CD4-positive, CD25-positive, alpha-beta regulatory T cell (primary cell): ENCODE measurements around the gene ADGRV1. TPM values are rescaled to one million over a fixed set of nuclear protein-coding genes. Genes with fewer than 3 reads are reported as not detected.
"Not testable (repeated sequence)": the region's sequence is repeated elsewhere in the genome, so short reads cannot be mapped to it uniquely, and the experiment has no call there.

Experiments
- ATAC-seq, 2 donors: fragments of 150-1000 bp; cut with Tn5 transposase; one replicate each; pipeline ENCODE4 v1.10.0; 2021; ENCODE audit warnings: low read depth in 2 of 2, moderate number of reproducible peaks in 2 of 2, moderate library complexity in 1 of 2
- DNase-seq, 3 donors: peaks; one replicate each; pipeline versions ENCODE4 v3.0.0 to v3.0.0-alpha.2; 2012 to 2022; ENCODE audit warnings: mixed read lengths in 1 of 3
- H3K27ac ChIP-seq: one replicate; pipeline ENCODE4 v1.7.0; 2013; ENCODE audit warnings: mild to moderate bottlenecking, low read length; ENCODE audit not compliant: insufficient read depth, poor library complexity, severe bottlenecking
- H3K27me3 ChIP-seq: one replicate; pipeline ENCODE4 v1.7.0; 2013; ENCODE audit warnings: low read length; ENCODE audit not compliant: control insufficient read depth, insufficient read depth
- H3K36me3 ChIP-seq: one replicate; pipeline ENCODE4 v1.7.0; 2013; ENCODE audit warnings: mild to moderate bottlenecking, low read length, moderate library complexity; ENCODE audit not compliant: control insufficient read depth, insufficient read depth
- H3K4me1 ChIP-seq: 2 replicates; pipeline ENCODE4 v1.7.0; 2013; ENCODE audit warnings: mild to moderate bottlenecking, low read length; ENCODE audit not compliant: insufficient read depth, control insufficient read depth, poor library complexity, severe bottlenecking
- H3K4me3 ChIP-seq: one replicate; pipeline ENCODE4 v1.7.0; 2013; ENCODE audit warnings: low read depth, mild to moderate bottlenecking, low read length, moderate library complexity
- H3K9me3 ChIP-seq, 2 experiments: 1 replicate in 1 of 2; 2 replicates in 1 of 2; pipeline ENCODE4 v1.7.0; 2013; ENCODE audit warnings: low read length in 2 of 2, mild to moderate bottlenecking in 1 of 2, moderate library complexity in 1 of 2; ENCODE audit not compliant: control insufficient read depth in 2 of 2
- H3K27ac Mint-ChIP-seq, 3 donors: one replicate each; pipeline ENCODE4 v1.8.0; 2020 to 2022; ENCODE audit warnings: mild to moderate bottlenecking in 3 of 3, mixed read lengths in 3 of 3, moderate library complexity in 2 of 3
- H3K27me3 Mint-ChIP-seq: one replicate; pipeline ENCODE4 v1.8.0; 2022; ENCODE audit warnings: mild to moderate bottlenecking, mixed read lengths
- H3K36me3 Mint-ChIP-seq: one replicate; pipeline ENCODE4 v1.8.0; 2020; ENCODE audit warnings: mixed read lengths
- H3K4me1 Mint-ChIP-seq, 4 donors: one replicate each; pipeline ENCODE4 v1.8.0; 2020 to 2022; ENCODE audit warnings: mixed read lengths in 4 of 4, mild to moderate bottlenecking in 1 of 4
- H3K4me3 Mint-ChIP-seq, 4 donors: one replicate each; pipeline ENCODE4 v1.8.0; 2020 to 2022; ENCODE audit warnings: mild to moderate bottlenecking in 4 of 4, mixed read lengths in 4 of 4, moderate library complexity in 3 of 4
- H3K9me3 Mint-ChIP-seq, 7 donors: one replicate each; pipeline ENCODE4 v1.8.0; 2020 to 2022; ENCODE audit warnings: mixed read lengths in 7 of 7, mild to moderate bottlenecking in 3 of 7, moderate library complexity in 2 of 7
- polyA plus RNA-seq, 4 donors: library from polyadenylated mRNA; unstranded; fragments of 300-500 nt; fragmentation: Illumina TruSeq; gene quantifications; one replicate each; pipeline ENCODE4 v1.2.3, GENCODE V29; 2021
- total RNA-seq: library from RNA; stranded (reverse); gene quantifications from one replicate; pipeline ENCODE4 v1.2.3, GENCODE V29; 2022

Gene ADGRV1
- total and polyA plus RNA-seq, 5 donors from 2014 or later = 0.42 to 0.52 TPM; not detected in 3

DNA sequence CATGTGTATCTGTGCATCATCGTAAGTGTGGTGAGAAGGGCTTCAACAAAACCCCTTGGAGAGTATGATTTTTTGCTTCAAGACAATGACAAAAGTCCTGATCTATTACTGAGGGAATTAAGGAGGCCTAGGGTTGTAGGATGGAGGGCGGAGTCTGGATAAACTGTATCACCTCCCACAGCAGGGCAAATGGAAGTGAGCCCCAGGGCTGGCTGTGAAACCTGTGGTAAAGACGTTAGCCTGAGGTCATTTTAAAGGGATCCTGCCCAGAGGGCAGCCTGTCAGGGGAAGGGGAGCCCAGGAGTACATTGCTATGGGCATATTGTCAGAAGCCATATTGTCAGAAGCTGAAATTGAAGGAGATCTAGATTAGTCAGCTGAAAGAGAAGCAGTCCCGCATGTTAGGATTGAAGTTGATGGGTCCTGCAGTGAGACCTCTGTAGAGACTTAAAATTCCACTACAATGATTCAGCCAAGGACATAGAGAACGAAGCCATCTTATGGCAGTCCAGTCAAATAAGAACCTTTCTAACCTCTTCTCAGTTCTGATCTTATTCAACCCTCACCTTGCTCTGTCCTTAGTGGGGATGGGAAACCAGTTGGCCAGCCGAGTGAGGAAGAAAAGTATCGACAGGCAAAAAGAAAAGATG is 26.9 kb downstream of the ADGRV1 start:
- no peaks in the 10 kb centered on the region for H3K27me3 Mint-ChIP-seq

DNA sequence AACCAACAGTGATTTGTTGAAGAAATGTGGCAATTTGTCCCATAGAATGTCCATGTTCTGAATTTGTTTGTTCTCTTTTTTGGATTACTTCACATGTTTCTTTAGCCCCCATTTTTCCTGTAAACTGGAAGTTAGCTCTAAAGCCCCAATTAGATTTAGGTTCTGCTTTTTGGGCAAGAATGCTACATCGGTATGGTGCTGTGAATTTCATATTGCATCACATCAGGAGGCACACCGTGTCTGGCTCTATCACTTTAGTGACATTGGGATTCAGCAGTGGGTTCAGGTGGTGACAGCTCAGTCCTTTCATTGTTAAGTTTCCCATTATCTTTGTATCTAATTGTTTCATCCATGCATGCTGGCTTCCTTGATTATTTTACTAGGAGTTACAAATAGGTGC is 27.9 kb downstream of the ADGRV1 start:
- no peak overlapping the region for H3K4me3 Mint-ChIP-seq
- H3K4me3 ChIP-seq = no peak overlapping the region
- peaks cover 3% of the 10 kb centered on the region for H3K27me3 ChIP-seq
- peaks cover 0 to 3% (median 0%) of the 10 kb centered on the region in 7 donors for H3K9me3 Mint-ChIP-seq
- H3K27me3 Mint-ChIP-seq = no peaks in the 10 kb centered on the region
- no peaks in the 10 kb centered on the region for H3K4me1 Mint-ChIP-seq
- no peak for ATAC-seq
- no peak for DNase-seq
- H3K9me3 ChIP-seq = no peaks in the 10 kb centered on the region
- no peak overlapping the region for H3K27ac Mint-ChIP-seq
- H3K4me1 ChIP-seq = no peaks in the 10 kb centered on the region
- H3K36me3 ChIP-seq = no peaks in the 10 kb centered on the region
- H3K27ac ChIP-seq = no peak overlapping the region
- H3K36me3 Mint-ChIP-seq = no peaks in the 10 kb centered on the region

More for the DNA sequence above, 26.9 kb downstream of the ADGRV1 start:
- Mint-ChIP-seq H3K27ac (no peak overlapping the region), H3K36me3 (no peaks in the 10 kb centered on the region), H3K4me3 (no peak overlapping the region), H3K9me3 (peaks cover 0 to 5% (median 0%) of the 10 kb centered on the region in 7 donors), H3K4me1 (no peaks in the 10 kb centered on the region)
- H3K9me3 ChIP-seq = no peaks in the 10 kb centered on the region
- DNase-seq = no peak
- H3K27me3 ChIP-seq = peaks cover 3% of the 10 kb centered on the region
- H3K36me3 ChIP-seq = no peaks in the 10 kb centered on the region
- H3K4me3 ChIP-seq = no peak overlapping the region
- no peaks in the 10 kb centered on the region for H3K4me1 ChIP-seq
- H3K27ac ChIP-seq = no peak overlapping the region
- no peak for ATAC-seq

DNA sequence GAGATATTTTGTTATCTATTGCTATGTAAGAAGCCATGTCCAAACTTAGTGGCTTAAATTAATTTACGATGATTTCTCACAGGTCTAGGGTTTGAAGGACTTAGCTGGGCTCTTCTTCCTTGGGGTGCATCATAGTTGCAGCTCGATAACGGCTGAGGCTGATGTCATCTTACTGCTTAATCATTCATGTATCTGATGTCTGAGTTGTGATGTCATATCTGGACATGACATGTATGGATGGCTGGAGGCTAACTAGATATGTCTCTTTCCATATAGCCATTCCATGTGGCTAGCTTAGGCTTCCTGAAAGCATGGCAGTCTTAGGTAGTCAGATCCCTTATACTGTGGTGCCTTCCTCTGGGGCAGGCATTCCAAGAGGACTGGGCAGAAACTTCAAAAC is 31.6 kb downstream of the ADGRV1 start:
- ATAC-seq (no peak), DNase-seq (no peak)
- Histone ChIP-seq H3K27ac (no peak overlapping the region), H3K27me3 (peaks cover 3% of the 10 kb centered on the region), H3K4me3 (no peak overlapping the region), H3K9me3 (no peaks in the 10 kb centered on the region), H3K36me3 (no peaks in the 10 kb centered on the region), H3K4me1 (no peaks in the 10 kb centered on the region)
- Mint-ChIP-seq H3K27ac (no peak overlapping the region), H3K9me3 (peaks cover 0 to 6% (median 3%) of the 10 kb centered on the region in 7 donors), H3K27me3 (no peaks in the 10 kb centered on the region), H3K36me3 (no peaks in the 10 kb centered on the region), H3K4me3 (no peak overlapping the region), H3K4me1 (no peaks in the 10 kb centered on the region)

DNA sequence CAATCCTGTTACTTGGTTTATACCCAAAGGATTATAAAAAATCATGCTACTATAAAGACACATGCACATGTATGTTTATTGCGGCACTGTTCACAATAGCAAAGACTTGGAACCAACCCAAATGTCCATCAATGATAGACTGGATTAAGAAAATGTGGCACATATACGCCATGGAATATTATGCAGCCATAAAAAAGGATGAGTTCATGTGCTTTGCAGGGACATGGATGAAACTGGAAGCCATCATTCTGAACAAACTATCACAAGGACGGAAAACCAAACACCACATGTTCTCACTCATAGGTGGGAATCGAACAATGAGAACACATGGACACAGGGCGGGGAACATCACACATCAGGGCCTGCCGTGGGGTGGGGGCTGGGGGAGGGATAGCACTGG is 34.5 kb downstream of the ADGRV1 start:
- H3K4me3 Mint-ChIP-seq, H3K27ac Mint-ChIP-seq, H3K4me1 ChIP-seq, H3K36me3 Mint-ChIP-seq, H3K4me1 Mint-ChIP-seq, H3K27ac ChIP-seq, H3K9me3 Mint-ChIP-seq, H3K36me3 ChIP-seq, H3K4me3 ChIP-seq, H3K27me3 ChIP-seq, H3K9me3 ChIP-seq, ATAC-seq, H3K27me3 Mint-ChIP-seq, DNase-seq: not testable (repeated sequence)

DNA sequence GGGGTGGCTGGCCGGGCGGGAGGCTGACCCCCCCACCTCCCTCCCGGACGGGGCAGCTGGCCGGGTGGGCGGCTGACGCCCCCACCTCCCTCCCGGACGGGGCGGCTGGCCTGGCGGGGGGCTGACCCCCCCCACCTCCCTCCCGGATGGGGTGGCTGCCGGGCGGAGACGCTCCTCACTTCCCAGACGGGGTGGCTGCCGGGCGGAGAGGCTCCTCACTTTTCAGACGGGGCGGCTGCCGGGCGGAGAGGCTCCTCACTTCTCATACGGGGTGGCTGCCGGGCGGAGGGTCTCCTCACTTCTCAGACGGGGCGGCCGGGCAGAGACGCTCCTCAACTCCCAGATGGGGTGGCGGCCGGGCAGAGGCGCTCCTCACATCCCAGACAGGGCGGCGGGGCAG is 37.2 kb downstream of the ADGRV1 start:
- not testable (repeated sequence) for DNase-seq, H3K36me3 ChIP-seq, H3K4me3 ChIP-seq, ATAC-seq, H3K4me3 Mint-ChIP-seq, H3K4me1 ChIP-seq, H3K27ac ChIP-seq, H3K27me3 Mint-ChIP-seq, H3K4me1 Mint-ChIP-seq, H3K27ac Mint-ChIP-seq, H3K9me3 Mint-ChIP-seq, H3K27me3 ChIP-seq, H3K9me3 ChIP-seq, H3K36me3 Mint-ChIP-seq

DNA sequence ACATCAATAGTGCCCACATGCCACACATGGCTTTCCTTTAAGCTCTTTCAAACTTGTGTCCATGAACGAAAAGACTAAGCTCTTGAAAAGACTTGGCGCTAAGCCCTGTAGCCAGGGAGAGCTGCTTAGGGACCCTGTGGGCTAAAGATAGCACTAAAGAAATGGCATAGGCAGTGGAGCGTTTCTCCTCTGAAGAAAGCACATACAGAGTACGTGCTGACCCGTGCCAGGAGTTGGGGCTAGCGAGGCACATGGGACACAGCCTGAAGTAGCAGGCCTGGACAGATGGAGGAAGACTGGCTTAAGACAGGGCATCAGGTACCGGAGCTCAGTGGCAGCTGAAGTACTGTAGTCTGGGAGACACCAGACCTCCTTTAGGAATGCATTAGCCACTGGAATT is 39.7 kb downstream of the ADGRV1 start:
- DNase-seq = no peak
- Histone ChIP-seq H3K36me3 (no peaks in the 10 kb centered on the region), H3K27me3 (no peaks in the 10 kb centered on the region), H3K4me3 (no peak overlapping the region), H3K4me1 (no peaks in the 10 kb centered on the region), H3K27ac (no peak overlapping the region), H3K9me3 (no peaks in the 10 kb centered on the region)
- Mint-ChIP-seq H3K27me3 (no peaks in the 10 kb centered on the region), H3K4me1 (no peaks in the 10 kb centered on the region), H3K4me3 (no peak overlapping the region), H3K9me3 (peaks cover 0 to 5% (median 0%) of the 10 kb centered on the region in 7 donors), H3K27ac (no peak overlapping the region), H3K36me3 (no peaks in the 10 kb centered on the region)
- ATAC-seq = no peak

DNA sequence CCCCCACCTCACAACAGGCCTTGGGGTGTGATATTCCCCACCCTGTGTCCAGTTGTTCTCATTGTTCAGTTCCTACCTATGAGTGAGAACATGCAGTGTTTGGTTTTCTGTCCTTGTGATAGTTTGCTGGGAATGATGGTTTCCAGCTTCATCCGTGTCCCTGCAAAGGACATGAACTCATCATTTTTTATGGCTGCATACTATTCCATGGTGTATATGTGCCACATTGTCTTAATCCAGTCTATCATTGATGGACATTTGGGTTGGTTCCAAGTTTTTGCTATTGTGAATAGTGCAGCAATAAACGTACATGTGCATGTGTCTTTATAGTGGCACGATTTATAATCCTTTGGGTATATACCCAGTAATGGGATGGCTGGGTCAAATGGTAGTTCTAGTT is 41.7 kb downstream of the ADGRV1 start:
- not testable (repeated sequence) for H3K36me3 Mint-ChIP-seq, H3K9me3 ChIP-seq, H3K36me3 ChIP-seq, H3K27me3 ChIP-seq, H3K4me3 Mint-ChIP-seq, H3K4me3 ChIP-seq, H3K27ac ChIP-seq, H3K27me3 Mint-ChIP-seq, H3K4me1 Mint-ChIP-seq, H3K27ac Mint-ChIP-seq, H3K9me3 Mint-ChIP-seq, ATAC-seq, H3K4me1 ChIP-seq, DNase-seq

DNA sequence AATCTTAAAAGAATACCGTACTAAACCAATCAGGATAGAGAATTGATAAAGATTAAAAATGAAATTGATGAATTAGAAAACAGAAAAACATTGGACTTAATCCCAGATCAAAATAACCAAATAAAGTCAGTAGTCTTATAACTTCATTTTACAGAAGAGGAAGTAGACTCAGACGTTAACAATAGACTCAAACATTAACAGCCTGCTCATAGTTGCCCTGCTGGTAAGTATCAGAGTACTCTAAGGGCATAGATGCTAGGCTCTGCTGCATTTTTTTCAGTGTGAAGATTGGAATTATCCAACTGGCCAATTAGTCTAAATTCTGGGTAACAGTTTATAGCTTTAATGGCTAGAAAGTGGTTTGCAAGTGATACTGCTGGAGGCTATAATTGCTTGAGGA is 42.9 kb downstream of the ADGRV1 start:
- Mint-ChIP-seq H3K4me1 (no peaks in the 10 kb centered on the region), H3K27ac (no peak overlapping the region), H3K9me3 (peaks cover 0 to 5% (median 0%) of the 10 kb centered on the region in 7 donors), H3K27me3 (no peaks in the 10 kb centered on the region), H3K36me3 (no peaks in the 10 kb centered on the region), H3K4me3 (no peak overlapping the region)
- H3K27me3 ChIP-seq = no peaks in the 10 kb centered on the region
- DNase-seq (no peak), ATAC-seq (no peak)
- no peaks in the 10 kb centered on the region for H3K9me3 ChIP-seq
- no peaks in the 10 kb centered on the region for H3K36me3 ChIP-seq
- no peak overlapping the region for H3K27ac ChIP-seq
- no peaks in the 10 kb centered on the region for H3K4me1 ChIP-seq
- H3K4me3 ChIP-seq = no peak overlapping the region
